NCI-H187 (cell line): ENCODE data around the gene RUFY4.
"Not testable (repeated sequence)": the region's sequence is repeated elsewhere in the genome, so short reads cannot be mapped to it uniquely, and the experiment has no call there.

Experiments
- DNase-seq, 2 experiments: peaks; one replicate each; lab custom pipeline; 2025; lab: John Stamatoyannopoulos, UW

Gene RUFY4

GRCh38 chr2:218031771-218032257 lies 37.2 kb upstream of the RUFY4 start:
- no peak for DNase-seq

DNA sequence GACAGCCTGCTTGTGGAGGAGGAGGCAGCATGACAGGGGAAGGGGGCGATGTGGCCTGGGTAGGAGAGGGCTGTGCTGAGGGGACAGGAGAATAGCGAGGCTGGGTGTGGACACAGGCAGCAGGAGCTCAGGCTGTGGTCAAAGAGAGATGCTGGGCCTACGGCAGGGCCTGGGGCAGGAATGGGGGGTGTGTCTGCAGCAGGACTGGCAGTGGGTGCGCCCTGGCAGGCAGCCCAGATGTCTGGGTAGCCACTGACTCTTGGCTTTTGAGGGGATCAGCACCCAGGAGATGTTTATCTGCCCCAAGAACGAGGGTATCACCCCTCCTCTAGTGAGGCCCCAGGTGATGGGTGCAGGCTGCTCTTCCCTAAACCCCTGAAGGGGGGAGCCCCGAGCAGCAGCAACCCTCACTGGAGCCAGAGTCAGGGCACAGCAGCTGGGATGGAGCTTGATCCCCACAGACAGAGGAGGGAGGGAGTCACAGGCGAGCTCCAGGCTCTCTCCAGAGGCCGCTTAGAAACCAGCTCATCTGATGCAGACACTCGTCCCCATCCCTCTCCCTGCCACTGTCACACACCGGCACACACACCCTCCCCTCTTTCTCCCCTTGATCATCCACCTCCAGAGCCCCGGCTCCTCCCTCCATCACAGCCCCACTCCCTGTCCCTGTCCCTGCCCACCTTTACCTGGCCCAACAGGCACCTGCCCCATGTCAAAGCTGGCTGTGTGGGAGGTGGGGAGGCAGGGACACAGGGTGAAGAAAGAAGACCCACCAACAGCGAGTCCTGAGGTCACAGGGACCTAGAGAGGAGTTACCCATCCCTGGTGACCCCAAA lies 36.5 kb upstream of the RUFY4 start:
- DNase-seq: no peak

DNA sequence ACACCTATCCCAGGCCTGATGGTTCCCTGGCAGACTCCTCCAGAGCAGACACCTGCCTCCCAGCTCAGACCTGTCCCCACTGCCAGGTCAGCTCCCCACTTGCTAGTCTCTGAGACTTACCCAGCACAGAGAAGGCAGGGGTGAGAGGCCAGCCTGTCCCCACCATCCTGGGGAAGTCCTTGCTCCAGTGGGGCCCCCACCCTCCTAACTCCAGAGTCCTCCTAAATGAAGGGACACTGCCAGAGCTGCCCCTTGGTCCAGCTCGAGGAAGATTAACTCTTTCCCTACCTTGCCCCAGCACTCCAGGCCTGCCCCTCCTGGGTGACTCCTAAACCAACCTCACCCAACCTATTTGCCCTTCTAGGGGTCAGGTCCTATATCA lies 35.9 kb upstream of the RUFY4 start:
- no peak for DNase-seq

DNA sequence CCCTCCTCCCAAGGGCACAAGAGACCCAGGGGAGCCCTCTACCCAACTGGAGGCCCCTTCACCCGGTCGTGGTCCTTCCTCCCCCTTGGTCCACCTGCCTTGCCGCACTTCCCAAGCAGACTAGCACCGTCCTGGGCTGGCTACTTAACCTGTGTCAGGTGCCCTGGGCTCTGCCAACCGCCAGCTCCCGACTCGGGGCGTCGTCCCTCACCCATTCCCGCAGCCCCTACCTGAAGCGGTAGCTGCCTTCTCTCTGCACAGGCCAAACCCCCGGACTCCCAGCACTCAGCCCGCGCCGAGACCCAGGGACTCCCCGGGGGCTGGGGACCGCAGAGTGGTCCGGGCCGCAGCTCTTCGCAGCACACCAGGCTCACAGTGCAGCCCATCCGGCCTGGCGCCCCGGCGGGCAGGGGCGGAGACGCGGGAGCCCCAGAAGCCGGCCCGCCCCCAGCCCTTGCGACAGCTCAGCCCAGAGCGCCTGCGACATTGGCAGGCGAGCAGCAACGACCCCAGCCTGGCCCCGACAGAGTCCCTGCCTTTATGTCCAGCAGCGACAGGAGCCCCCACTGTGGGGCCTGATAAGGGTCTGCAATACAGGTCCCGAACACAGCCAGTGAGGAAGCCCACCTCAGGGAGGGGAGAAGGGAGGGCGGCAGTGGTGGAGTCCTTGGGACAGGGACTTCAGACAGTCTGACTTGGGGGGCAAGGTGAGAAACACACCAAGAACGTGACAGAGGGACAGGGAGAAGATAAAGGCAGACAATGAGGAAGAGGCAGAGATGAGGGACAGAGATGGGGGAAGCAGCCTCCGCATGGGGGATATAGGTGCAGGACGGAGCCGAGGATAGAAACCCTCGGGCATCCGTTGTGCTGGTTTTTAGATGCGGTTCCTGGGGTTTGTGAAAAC lies 35.2 kb upstream of the RUFY4 start:
- DNase-seq: no peak

- not testable (repeated sequence) for DNase-seq
These were observed 34.4 kb upstream of the RUFY4 start for GRCh38 chr2:218034497-218035213.

DNA sequence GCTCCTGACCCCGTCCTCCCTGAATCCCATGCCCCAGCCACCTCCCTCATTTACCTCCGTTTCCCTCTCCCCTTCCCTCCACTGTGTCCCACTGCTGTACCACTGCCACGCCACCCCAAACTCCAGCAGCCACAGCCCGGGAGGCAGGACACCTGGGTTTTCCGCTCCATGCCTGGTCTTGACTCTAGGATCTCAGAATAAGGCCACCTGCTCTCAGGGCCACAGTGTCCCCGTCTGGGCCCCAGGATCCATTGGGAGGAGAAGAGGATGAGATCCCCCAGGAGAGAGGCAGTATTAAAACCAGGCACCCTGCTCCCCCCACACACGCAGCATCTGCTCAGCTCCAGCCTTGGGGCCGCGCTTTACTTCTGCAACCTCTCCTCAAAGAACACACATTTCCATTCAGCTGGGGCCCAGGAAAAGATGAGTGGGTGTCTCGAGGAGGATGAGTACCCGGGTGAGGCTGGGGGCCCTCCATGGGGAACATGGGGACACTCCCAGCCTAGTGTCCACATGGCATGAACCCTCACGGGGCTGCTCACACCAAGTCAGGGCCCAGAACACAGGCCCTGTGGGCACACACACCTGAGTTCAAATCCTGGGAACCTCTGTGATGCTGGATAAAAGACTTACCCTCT lies 33.5 kb upstream of the RUFY4 start:
- DNase-seq: no peak

- no peak for DNase-seq
These were observed 32.7 kb upstream of the RUFY4 start for GRCh38 chr2:218036371-218036770.

DNA sequence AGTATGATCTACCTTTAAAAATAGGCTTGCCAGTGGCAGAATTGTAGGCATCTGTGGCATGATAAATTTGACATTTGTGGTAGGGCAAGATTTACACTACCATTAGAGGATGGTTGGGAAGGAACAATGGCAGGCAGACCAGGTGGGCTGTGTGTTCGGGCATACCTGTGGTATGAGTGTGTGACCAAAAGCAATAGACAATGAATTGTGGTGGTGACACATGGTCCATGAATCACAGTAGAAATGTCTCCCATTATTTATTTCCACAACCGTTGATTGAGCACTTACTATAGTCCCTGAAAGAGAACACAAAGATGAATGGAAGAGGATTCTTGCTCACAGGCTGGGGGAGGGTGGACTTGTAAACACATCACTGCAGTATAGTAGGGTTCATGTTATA lies 29.9 kb upstream of the RUFY4 start:
- no peak for DNase-seq

DNA sequence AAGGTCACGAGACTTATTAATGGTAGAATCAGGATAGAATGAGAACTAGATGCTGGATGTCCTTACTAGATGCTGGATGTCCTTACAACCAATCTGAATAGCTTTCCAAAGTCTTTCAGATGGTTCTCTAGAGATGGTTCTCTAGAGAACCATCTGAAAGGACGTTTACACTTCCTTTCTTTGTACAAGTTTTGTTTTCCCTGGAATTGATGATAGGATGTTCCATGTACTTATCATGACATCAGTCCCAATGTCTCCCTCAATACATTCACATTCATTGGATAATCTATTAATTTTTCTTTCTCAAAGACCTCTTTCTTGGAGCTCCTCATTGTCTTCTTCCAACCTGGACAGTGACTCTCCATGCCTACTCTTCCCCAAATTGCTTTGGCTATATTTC lies 28.2 kb upstream of the RUFY4 start:
- DNase-seq: no peak

DNA sequence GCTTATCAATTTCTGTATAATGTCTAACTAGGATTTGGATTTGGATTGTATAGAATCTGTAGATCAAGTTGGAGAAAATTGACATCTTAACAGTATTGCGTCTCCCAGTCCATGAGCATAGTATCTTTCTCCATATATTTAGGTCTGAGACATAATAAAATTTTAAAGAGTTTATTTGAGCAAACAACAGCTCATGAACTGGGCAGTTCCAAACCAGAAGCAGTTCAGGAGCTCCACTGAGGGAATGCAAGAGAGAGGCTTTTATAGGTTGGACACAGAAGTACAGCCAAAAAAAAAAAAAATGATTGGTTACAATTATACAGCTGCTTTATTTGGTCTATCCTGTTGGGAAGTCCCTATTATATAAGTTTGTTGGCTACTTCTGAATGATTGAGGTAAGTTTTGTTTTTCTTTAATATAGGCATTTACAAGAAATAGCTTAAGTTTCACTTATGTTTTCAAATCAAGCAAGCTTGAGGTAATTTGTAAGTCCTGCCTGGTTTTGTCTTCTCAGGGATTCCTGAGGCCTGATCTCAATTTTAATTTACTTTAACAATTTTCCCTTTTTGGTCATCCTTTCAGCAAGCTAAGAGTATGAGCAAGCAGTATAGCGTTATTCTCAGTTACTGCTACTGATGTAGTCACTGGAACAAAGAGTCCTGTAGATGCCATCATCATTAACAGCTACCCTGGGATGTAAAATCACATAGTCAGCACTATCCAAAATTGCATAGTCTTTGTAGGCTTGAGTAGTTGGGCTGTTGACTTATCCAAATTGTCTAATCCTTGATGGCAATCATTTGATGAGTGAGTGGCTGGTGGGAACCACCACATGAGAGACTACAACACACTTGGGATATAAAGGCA lies 27.5 kb upstream of the RUFY4 start:
- no peak for DNase-seq

DNA sequence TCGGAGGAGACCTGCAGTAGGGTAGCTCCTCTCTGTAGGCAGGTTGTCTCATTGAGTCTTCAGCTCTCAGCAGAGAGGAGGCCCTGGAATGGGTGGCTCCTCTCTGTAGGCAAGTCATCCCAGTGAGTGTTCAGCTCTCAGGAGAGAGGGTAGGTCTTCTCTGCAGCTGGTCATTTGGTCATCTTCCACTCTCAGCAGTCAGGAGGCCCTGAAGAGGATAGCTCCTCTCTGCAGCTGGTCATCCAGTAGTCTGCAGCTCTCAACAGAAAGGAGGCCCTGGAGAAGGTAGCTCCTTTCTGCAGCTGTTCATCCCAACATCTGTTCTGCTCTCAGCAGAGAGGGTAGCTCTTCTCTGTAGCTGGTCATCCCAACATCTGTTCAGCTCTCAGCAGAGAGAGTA lies 26.0 kb upstream of the RUFY4 start:
- no peak for DNase-seq

GRCh38 chr2:218043701-218044109 lies 25.3 kb upstream of the RUFY4 start:
- no peak for DNase-seq

GRCh38 chr2:218044599-218044998 lies 24.5 kb upstream of the RUFY4 start:
- not testable (repeated sequence) for DNase-seq

GRCh38 chr2:218046238-218046637 lies 22.8 kb upstream of the RUFY4 start:
- DNase-seq: no peak

GRCh38 chr2:218047536-218048225 lies 21.4 kb upstream of the RUFY4 start:
- no peak for DNase-seq

- no peak for DNase-seq
These were observed 17.1 kb upstream of the RUFY4 start for GRCh38 chr2:218051903-218052302.

GRCh38 chr2:218059289-218059688 lies 9.8 kb upstream of the RUFY4 start:
- no peak for DNase-seq

DNA sequence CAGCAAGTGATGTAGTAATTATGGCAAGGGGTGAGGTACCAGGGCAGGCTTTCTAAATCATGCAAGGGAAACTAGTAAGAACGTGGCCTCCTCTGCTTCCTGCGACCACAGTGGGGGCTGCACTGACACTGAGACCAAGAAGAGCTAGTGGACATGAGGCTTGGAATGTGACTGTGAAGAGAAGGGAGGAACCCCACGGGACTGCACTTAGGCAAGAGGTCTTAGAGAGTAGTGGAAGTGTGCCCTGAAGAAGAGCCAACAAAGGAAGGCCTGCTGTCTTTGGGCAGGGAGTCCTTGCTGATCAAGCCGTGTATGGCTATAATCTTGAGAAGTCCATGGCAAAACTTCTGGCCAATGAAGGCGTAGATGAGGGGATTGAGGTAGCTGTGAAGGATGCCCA lies 8.9 kb upstream of the RUFY4 start:
- no peak for DNase-seq

- no peak for DNase-seq
These were observed 7.9 kb upstream of the RUFY4 start for GRCh38 chr2:218060950-218061660.

GRCh38 chr2:218063486-218063885 lies 5.6 kb upstream of the RUFY4 start:
- DNase-seq: no peak
